GM12873 (cell line): ENCODE data around the gene ARL2.

Source experiments
- TF ChIP-seq, protein P1 (sequence below): IDR thresholded peaks from 2 replicates; pipeline ENCODE4 v1.5.1; 2012; ENCODE audit warnings: low read depth, mild to moderate bottlenecking, moderate library complexity, low read length, control low read depth; ENCODE audit not compliant: insufficient read depth; ENCODE audit errors: missing control alignments

Gene ARL2

DNA sequence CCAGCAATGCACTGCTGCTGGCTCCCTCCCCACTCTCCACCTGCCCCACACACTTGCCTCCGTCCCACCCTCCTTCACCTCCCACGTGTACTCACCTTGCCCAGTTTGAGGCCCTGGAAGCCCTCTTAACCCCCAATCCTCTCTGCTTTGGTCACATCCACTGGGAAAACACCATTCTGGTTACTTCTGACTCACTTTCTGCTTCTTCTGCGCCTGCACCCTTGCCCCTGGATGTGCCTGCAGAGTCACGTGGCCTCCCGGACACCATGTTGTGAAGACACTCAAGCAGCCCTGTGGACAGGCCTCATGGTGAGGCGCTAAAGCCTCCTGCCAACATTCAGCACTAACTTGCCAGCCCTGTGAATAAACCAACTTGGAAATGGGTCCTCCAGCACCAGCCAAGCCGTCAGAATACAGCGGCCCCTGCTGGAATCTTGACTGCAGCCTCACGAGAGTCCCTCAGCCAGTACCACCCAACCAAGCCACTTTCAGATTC, 47.0 kb downstream of the ARL2 start:
- TF ChIP-seq, protein P1, sequence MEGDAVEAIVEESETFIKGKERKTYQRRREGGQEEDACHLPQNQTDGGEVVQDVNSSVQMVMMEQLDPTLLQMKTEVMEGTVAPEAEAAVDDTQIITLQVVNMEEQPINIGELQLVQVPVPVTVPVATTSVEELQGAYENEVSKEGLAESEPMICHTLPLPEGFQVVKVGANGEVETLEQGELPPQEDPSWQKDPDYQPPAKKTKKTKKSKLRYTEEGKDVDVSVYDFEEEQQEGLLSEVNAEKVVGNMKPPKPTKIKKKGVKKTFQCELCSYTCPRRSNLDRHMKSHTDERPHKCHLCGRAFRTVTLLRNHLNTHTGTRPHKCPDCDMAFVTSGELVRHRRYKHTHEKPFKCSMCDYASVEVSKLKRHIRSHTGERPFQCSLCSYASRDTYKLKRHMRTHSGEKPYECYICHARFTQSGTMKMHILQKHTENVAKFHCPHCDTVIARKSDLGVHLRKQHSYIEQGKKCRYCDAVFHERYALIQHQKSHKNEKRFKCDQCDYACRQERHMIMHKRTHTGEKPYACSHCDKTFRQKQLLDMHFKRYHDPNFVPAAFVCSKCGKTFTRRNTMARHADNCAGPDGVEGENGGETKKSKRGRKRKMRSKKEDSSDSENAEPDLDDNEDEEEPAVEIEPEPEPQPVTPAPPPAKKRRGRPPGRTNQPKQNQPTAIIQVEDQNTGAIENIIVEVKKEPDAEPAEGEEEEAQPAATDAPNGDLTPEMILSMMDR = no peak

DNA sequence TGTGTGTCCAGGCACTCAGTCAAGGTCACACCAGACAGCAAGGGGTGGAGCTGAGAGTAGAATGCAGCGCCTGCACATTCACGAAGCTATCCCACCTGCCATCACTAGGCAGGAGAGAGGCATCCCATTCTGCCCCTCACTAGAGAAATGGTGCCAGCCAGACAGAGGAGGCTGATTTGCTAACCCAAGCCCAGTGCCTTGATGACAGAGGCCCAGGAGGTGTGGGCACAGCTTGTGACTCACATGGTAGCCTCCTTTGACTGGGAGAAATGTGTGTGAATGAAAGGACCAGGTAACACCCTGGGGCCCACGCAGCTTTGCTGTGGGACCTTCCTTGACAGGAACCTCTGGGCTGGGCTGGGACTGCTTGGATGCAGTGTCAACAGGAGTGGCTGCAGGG, 49.6 kb downstream of the ARL2 start:
- TF ChIP-seq, protein P1 = no peak

DNA sequence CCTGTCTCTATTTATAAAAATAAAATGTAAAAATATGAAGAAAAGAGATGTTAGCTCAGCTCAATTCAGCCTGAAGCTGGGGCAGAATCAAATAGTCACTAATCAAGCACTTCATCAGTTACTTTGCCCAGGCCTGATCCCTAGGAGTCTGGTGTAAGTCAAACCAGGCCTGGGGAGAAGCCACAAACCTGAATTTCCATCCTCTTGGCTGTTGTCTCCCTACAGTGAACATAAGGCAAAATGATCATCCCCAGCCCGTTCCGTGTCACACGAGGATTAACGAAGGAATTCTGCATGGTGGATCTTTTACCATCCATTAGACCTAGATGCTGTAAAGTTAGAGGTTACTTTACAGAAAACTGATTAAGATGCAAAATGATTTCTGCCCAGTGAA, 50.9 kb downstream of the ARL2 start:
- TF ChIP-seq, protein P1 = no peak

DNA sequence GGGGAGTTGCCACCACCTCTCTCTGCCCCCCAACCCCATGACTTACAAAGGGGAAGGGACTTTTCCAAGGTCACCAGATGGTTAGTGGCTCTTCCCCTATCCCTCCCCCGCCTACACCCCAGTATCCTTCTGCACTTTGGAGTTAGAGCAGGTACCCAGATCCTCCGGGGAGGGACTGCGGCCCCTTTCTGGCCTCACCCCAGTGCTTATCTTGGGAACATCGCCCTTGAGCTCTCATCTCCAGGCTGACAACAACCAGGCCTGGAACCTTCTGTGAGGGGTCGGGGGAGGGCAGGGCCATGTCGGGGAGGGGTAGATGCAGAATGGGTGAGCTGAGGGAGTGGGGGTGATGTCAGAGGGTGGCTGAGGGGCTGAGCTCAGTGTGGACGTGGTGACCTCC, 51.9 kb downstream of the ARL2 start:
- TF ChIP-seq, protein P1 = no peak

DNA sequence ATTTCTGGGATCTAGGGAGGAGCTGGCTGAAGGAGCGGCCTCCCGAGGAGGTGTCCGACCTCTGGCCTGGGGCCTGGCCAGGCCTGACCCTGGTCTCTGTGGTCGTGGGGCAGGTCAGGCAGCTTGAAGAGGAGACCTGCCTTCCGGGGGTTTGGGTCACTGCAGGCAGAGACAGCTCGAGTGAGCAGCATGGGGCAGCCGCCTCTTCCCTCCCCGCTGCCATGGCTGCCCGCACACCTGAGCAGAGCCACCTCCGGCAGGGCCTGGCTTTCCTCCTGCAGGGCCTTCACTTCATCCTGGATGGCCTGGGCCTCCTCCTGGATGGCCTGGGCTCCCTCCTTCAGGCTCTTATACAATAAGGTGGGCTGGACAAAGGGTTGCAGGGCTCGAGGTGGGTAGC, 52.4 kb downstream of the ARL2 start:
- TF ChIP-seq, protein P1 = no peak

DNA sequence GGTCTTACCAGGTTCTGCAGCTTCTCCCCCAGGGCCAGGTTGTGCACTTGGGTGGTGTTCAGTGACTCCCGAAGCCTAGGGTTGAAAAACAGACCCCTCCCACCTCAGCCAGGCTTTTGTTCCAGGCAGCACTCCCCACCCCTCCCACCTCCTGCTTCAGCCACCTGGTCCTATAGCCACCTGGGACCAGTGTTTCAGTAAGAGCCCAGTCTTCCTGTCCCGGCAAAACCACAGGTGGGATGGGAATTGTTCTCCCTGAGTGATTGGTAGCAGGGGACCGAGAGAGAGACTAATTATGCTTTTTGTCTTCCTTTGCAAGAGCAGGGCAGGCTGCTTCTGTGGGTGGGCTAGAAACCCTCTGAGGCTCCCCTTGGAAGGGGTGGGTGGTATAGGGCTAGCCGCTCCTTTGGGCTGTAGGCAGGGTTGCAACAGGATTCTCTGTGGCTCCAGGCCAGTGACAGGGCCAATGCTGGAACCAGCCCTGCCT, 52.9 kb downstream of the ARL2 start:
- TF ChIP-seq, protein P1 = no peak

DNA sequence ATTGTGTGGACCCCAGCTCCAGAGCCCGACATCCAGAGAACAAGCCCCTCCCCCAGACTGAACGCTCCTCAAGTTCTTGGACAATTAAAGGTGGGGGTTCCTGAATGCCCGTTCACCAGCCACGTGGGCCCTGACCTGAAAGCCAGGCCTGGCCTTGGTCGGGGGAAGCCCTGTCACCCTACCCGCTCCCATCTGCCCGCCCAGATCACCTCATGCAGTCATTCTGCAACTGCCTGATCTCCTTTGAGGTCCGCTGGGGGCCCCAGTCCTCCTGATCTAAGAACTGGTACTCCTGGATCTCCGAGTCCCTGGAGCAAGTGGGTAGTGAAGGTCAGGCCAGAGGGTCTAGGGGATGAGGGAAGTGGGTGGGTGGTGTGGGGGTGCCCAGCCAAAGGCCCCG, 53.5 kb downstream of the ARL2 start:
- TF ChIP-seq, protein P1 = no peak
